Activated CD8-positive, alpha-beta T cell treated with anti-CD3 and anti-CD28 coated beads for 36 hours (primary cell): ENCODE results near the gene GALC. TPM values are rescaled to one million over a fixed set of nuclear protein-coding genes. Genes with fewer than 3 reads are reported as not detected.

Experiments
- ATAC-seq: fragments of 200-7000 bp; cut with Tn5 transposase; one replicate; pipeline ENCODE4 v1.10.0; 2021; ENCODE audit warnings: mild to moderate bottlenecking, moderate library complexity
- CTCF ChIA-PET: fragments of 350-600 bp; sonication (Branson Sonifier 250); formaldehyde crosslinking; loops from one replicate; lab custom pipeline; 2021; ENCODE audit warnings: antibody characterized with exemption; lab: Charles Lee
- POLR2A ChIA-PET: fragments of 350-600 bp; sonication (Branson Sonifier 250); formaldehyde crosslinking; loops from one replicate; lab custom pipeline; 2021; ENCODE audit warnings: antibody characterized with exemption; lab: Charles Lee
- DNase-seq: peaks from one replicate; pipeline ENCODE4 v3.0.0-alpha.2; 2020
- H3K27ac Mint-ChIP-seq: one replicate; pipeline ENCODE4 v1.8.0; 2021; ENCODE audit warnings: mild to moderate bottlenecking, mixed read lengths
- H3K27me3 Mint-ChIP-seq: one replicate; pipeline ENCODE4 v1.8.0; 2021; ENCODE audit warnings: mixed read lengths
- H3K36me3 Mint-ChIP-seq: one replicate; pipeline ENCODE4 v1.8.0; 2021; ENCODE audit warnings: low read depth, mixed read lengths
- H3K4me1 Mint-ChIP-seq: one replicate; pipeline ENCODE4 v1.8.0; 2021; ENCODE audit warnings: low read depth, mixed read lengths
- H3K4me3 Mint-ChIP-seq: one replicate; pipeline ENCODE4 v1.8.0; 2021; ENCODE audit warnings: mild to moderate bottlenecking, moderate library complexity, mixed read lengths
- H3K9me3 Mint-ChIP-seq: one replicate; pipeline ENCODE4 v1.8.0; 2021; ENCODE audit warnings: mixed read lengths
- CTCF ChIP-seq: fragments of 200-600 bp; IDR thresholded peaks from one replicate; pipeline ENCODE4 v1.8.0; 2022; ENCODE audit warnings: antibody characterized with exemption, mild to moderate bottlenecking
- intact Hi-C: fragments of 100-400 bp; cut with micrococcal nuclease; formaldehyde crosslinking; loops from one replicate; pipeline ENCODE4 v1.10.0; 2022
- total RNA-seq, 2 experiments: library from RNA; stranded (reverse); gene quantifications; one replicate each; pipeline ENCODE4 v1.2.3, GENCODE V29; 2021

The GALC gene
- total RNA-seq, 2 experiments from 2014 or later: 8.6 to 11.3 TPM

DNA sequence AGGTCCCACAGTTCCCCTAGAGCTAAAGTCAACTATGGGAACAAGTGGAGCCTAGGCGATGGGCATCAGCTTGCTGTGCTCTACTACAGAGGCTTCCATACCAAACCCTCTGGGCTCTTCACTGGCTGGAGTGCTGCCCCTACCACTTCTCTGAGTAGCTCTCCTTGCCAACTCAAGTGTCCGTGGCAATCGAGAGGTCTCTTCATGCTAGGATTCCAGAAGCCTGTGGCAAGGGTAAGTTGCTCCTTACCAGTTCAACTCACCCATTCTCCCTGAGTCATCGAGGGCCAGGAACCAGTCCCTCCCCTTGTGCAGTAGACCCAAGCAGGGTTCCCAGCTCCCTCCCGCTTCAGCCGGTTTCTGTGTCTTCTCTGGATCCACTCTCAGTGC is 76.1 kb downstream of the GALC start:
- H3K4me1 Mint-ChIP-seq: no peaks in the 10 kb centered on the region
- no peak for ATAC-seq

DNA sequence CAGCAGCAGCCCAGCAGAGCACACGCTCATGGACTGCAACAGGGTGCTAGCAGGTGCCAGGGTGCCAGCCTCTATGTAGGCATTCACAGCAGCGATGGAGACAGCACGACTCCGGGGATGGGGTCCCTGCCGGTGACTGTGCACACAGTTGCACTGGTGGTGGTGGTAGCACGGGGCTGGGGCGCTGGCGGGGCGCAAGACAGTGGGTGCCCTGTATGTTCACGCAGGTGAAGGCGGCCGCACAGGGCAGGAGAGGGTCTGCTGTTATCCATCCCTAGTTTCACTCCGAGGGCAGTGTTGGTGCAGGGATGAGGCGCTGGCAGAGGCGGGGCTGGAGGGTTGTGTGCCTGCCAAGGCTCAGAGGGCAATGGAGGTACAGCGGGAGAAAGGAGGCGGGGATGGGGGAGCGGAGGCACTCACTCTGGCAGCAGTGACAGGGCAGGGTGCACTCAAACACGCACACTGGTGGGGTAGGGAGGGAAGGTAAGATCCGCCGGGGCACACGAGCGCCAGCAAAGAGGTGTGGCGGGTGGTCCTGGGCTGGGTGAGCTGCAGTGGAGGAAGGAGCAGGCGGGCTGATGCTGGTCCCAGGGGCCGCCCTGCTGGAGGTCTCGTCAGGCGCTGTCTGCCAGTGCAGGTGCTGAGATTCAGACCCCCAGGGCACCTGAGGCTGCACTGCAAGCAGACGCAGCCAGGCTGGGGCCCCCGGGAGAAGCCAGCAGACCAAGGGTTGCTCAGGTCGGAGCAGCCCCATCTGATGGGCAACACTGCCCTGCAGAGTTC is 76.7 kb downstream of the GALC start:
- Mint-ChIP-seq H3K36me3 (no peaks in the 10 kb centered on the region), H3K9me3 (peaks cover 18% of the 10 kb centered on the region), H3K4me3 (no peak overlapping the region), H3K4me1 (no peaks in the 10 kb centered on the region), H3K27ac (no peak overlapping the region), H3K27me3 (peaks cover 9% of the 10 kb centered on the region)
- intact Hi-C loops: no loop called here
- ATAC-seq (no peak), DNase-seq (no peak)
- ChIA-PET POLR2A (no interaction called here), CTCF (no interaction called here)
- TF ChIP-seq CTCF: no peak

More for the DNA sequence above, 76.1 kb downstream of the GALC start:
- intact Hi-C loops: no loop called here
- Mint-ChIP-seq H3K4me3 (no peak overlapping the region), H3K9me3 (peaks cover 15% of the 10 kb centered on the region), H3K36me3 (no peaks in the 10 kb centered on the region), H3K27me3 (peaks cover 9% of the 10 kb centered on the region), H3K27ac (no peak overlapping the region)
- ChIA-PET CTCF (no interaction called here), POLR2A (no interaction called here)
- no peak for DNase-seq
- no peak for TF ChIP-seq CTCF

- ATAC-seq: no peak
- peaks cover 13% of the 10 kb centered on the region for H3K9me3 Mint-ChIP-seq
- CTCF ChIA-PET: no interaction called here
Measured at GRCh38 chr14:87908550-87908949, 84.4 kb downstream of the GALC start.

GRCh38 chr14:87901652-87902051 is 91.3 kb downstream of the GALC start:
- no peaks in the 10 kb centered on the region for H3K9me3 Mint-ChIP-seq
- DNase-seq: no peak
- peaks cover 13% of the 10 kb centered on the region for H3K27me3 Mint-ChIP-seq
- no peak for ATAC-seq
- no peaks in the 10 kb centered on the region for H3K36me3 Mint-ChIP-seq
- ChIA-PET CTCF (no interaction called here), POLR2A (no interaction called here)
- H3K27ac Mint-ChIP-seq: no peak overlapping the region
- intact Hi-C loops: no loop called here
- TF ChIP-seq CTCF: no peak
- no peaks in the 10 kb centered on the region for H3K4me1 Mint-ChIP-seq
- no peak overlapping the region for H3K4me3 Mint-ChIP-seq

More at GRCh38 chr14:87908550-87908949, 84.4 kb downstream of the GALC start:
- H3K27me3 Mint-ChIP-seq: peaks cover 6% of the 10 kb centered on the region
- H3K4me1 Mint-ChIP-seq: no peaks in the 10 kb centered on the region
- H3K27ac Mint-ChIP-seq: no peak overlapping the region
- no peak for TF ChIP-seq CTCF
- no peak for DNase-seq
- H3K4me3 Mint-ChIP-seq: no peak overlapping the region
- POLR2A ChIA-PET: no interaction called here
- no peaks in the 10 kb centered on the region for H3K36me3 Mint-ChIP-seq
- intact Hi-C loops: no loop called here

- ATAC-seq: no peak
Measured at GRCh38 chr14:87901236-87901635, 91.7 kb downstream of the GALC start.

More at GRCh38 chr14:87901236-87901635, 91.7 kb downstream of the GALC start:
- Mint-ChIP-seq H3K27ac (no peak overlapping the region), H3K36me3 (no peaks in the 10 kb centered on the region), H3K4me3 (no peak overlapping the region), H3K27me3 (peaks cover 17% of the 10 kb centered on the region), H3K9me3 (no peaks in the 10 kb centered on the region), H3K4me1 (no peaks in the 10 kb centered on the region)
- ChIA-PET POLR2A (no interaction called here), CTCF (no interaction called here)
- intact Hi-C loops: no loop called here
- no peak for TF ChIP-seq CTCF
- no peak for DNase-seq
